Hypothalamus (tissue), 51 donors: Measurements from ENCODE around the gene HNRNPK.
"Not testable (repeated sequence)": the region's sequence is repeated elsewhere in the genome, so short reads cannot be mapped to it uniquely, and the experiment has no call there.

ENCODE experiments used
- DNase-seq, 51 donors: peaks; one replicate each; lab custom pipeline; 2025; lab: John Stamatoyannopoulos, UW

HNRNPK gene

GRCh38 chr9:83978992-83979811 is 813 bp downstream of the HNRNPK start:
- DNase-seq, result peak in 50 of 51 donors; percentile 33 to 90 (median 73)

- no peak for DNase-seq
Observed at GRCh38 chr9:83977196-83977595, 2.8 kb downstream of the HNRNPK start.

GRCh38 chr9:83976372-83976771 is 3.6 kb downstream of the HNRNPK start:
- DNase-seq, result no peak

- no peak for DNase-seq
Observed at GRCh38 chr9:83975300-83975699, 4.7 kb downstream of the HNRNPK start.

- no peak for DNase-seq
Observed at GRCh38 chr9:83972286-83972685, 7.7 kb downstream of the HNRNPK start.

GRCh38 chr9:83971485-83971884 is 8.5 kb downstream of the HNRNPK start:
- DNase-seq, result no peak

GRCh38 chr9:83969602-83970001 is 10.4 kb downstream of the HNRNPK start:
- no peak for DNase-seq

GRCh38 chr9:83967073-83967472 is 12.9 kb downstream of the HNRNPK start:
- no peak for DNase-seq

GRCh38 chr9:83966209-83966582 is 13.8 kb downstream of the HNRNPK start:
- DNase-seq, result no peak

- peak in 1 of 51 donors; percentile 47 for DNase-seq
Observed at GRCh38 chr9:83965350-83966208, 14.4 kb downstream of the HNRNPK start.

- no peak for DNase-seq
Observed at GRCh38 chr9:83964973-83965349, 15.1 kb downstream of the HNRNPK start.

GRCh38 chr9:83962165-83962564 is 17.9 kb downstream of the HNRNPK start:
- DNase-seq, result no peak

GRCh38 chr9:83960991-83961390 is 19.0 kb downstream of the HNRNPK start:
- DNase-seq, result no peak

- DNase-seq, result no peak
Observed at GRCh38 chr9:83959061-83959460, 21.0 kb downstream of the HNRNPK start.

- DNase-seq, result no peak
Observed at GRCh38 chr9:83957248-83957513, 22.8 kb downstream of the HNRNPK start.

- peak in 50 of 51 donors; percentile 18 to 93 (median 69) for DNase-seq
Observed at GRCh38 chr9:83956436-83957247, 23.4 kb downstream of the HNRNPK start.

GRCh38 chr9:83956086-83956435 is 24.0 kb downstream of the HNRNPK start:
- DNase-seq, result peak in 24 of 51 donors; percentile 13 to 75 (median 40)

GRCh38 chr9:83948096-83948495 is 31.9 kb downstream of the HNRNPK start:
- DNase-seq, result not testable (repeated sequence)

GRCh38 chr9:83940590-83941303 is 39.3 kb downstream of the HNRNPK start:
- DNase-seq, result no peak

- peak in 9 of 51 donors; percentile 1 to 61 (median 11) for DNase-seq
Observed at GRCh38 chr9:83937861-83938455, 42.1 kb downstream of the HNRNPK start.
